Measurements from ENCODE around the gene GRK4. TPM values are rescaled to one million over a fixed set of nuclear protein-coding genes. Genes with fewer than 3 reads are reported as not detected.

The GRK4 gene
- total RNA-seq, 1 experiment from 2014 or later: 4.5 TPM

- no peak overlapping the region for H3K27ac Mint-ChIP-seq (ENCODE audit: low read depth, unreplicated experiment)
- DNase-seq (ENCODE audit: unreplicated experiment): no peak
- H3K4me3 Mint-ChIP-seq (ENCODE audit: unreplicated experiment): no peak overlapping the region
- intact Hi-C loops (cut with micrococcal nuclease): no loop called here
- POLR2A ChIA-PET: interaction anchor here (1.4 kb wide), 1 partner anchor 11 kb away, joined by 4 read pairs; no protein-coding TSS in a partner anchor
- CTCF ChIA-PET: interaction anchor here (0.8 to 1.2 kb wide), 2 partner anchors 33 to 93 kb away, joined by 3 to 6 read pairs; no protein-coding TSS in a partner anchor
- no peak for TF ChIP-seq CTCF (IDR thresholded peaks at IDR 0.05; ENCODE audit: unreplicated experiment)
- peaks cover 7% of the 10 kb centered on the region for H3K36me3 Mint-ChIP-seq (ENCODE audit: insufficient read depth, unreplicated experiment)
- no peaks in the 10 kb centered on the region for H3K27me3 Mint-ChIP-seq (ENCODE audit: insufficient read depth, unreplicated experiment)
- BruUV-seq (replicated peaks): no TSS peak
- peaks cover 10% of the 10 kb centered on the region for H3K4me1 Mint-ChIP-seq (ENCODE audit: insufficient read depth, unreplicated experiment)
- no peaks in the 10 kb centered on the region for H3K9me3 Mint-ChIP-seq (ENCODE audit: unreplicated experiment)
Observed at GRCh38 chr4:3071811-3072210, 108.4 kb downstream of the GRK4 start.

- BruUV-seq (replicated peaks): no TSS peak
- Mint-ChIP-seq H3K9me3 (ENCODE audit: unreplicated experiment) (no peaks in the 10 kb centered on the region), H3K4me3 (ENCODE audit: unreplicated experiment) (peak overlapping the region; percentile 86), H3K27ac (ENCODE audit: low read depth, unreplicated experiment) (no peak overlapping the region), H3K4me1 (ENCODE audit: insufficient read depth, unreplicated experiment) (peaks cover 10% of the 10 kb centered on the region), H3K36me3 (ENCODE audit: insufficient read depth, unreplicated experiment) (peaks cover 7% of the 10 kb centered on the region), H3K27me3 (ENCODE audit: insufficient read depth, unreplicated experiment) (no peaks in the 10 kb centered on the region)
- no peak for DNase-seq (ENCODE audit: unreplicated experiment)
- intact Hi-C loops (cut with micrococcal nuclease): no loop called here
- CTCF ChIA-PET: interaction anchor here (0.6 to 1.1 kb wide), 2 partner anchors 15 to 26 kb away, joined by 3 to 8 read pairs; no protein-coding TSS in a partner anchor
- POLR2A ChIA-PET: interaction anchor here (0.6 to 2.9 kb wide), 8 partner anchors 21 to 1165 kb away, joined by 3 to 14 read pairs (median 3); partner anchors contain the start of genes GRK4 and NOP14
- no peak for TF ChIP-seq CTCF (IDR thresholded peaks at IDR 0.05; ENCODE audit: unreplicated experiment)
Observed at GRCh38 chr4:3073158-3074077, 110.0 kb downstream of the GRK4 start.

GRCh38 chr4:3074078-3074845 is 110.9 kb downstream of the GRK4 start, which contains the start of the genes HTT and HTT-AS:
TSS of gene HTT (plus strand) at chr4:3074681. CDS start at chr4:3074826, 145 bp downstream.
TSS of gene HTT-AS (minus strand) at chr4:3074538.
- Mint-ChIP-seq H3K9me3 (ENCODE audit: unreplicated experiment) (no peaks in the 10 kb centered on the region), H3K27ac (ENCODE audit: low read depth, unreplicated experiment) (peak within 1 kb of the TSS; percentile 87), H3K36me3 (ENCODE audit: insufficient read depth, unreplicated experiment) (peaks cover 7% of the 10 kb centered on the region), H3K27me3 (ENCODE audit: insufficient read depth, unreplicated experiment) (no peaks in the 10 kb centered on the region), H3K4me3 (ENCODE audit: unreplicated experiment) (peak within 1 kb of the TSS; percentile 86), H3K4me1 (ENCODE audit: insufficient read depth, unreplicated experiment) (peaks cover 12% of the 10 kb centered on the region)
- no TSS peak for BruUV-seq (replicated peaks)
- CTCF ChIA-PET: interaction anchor here (0.6 to 1.8 kb wide), 2 partner anchors 48 to 349 kb away, joined by 4 to 5 read pairs; no protein-coding TSS in a partner anchor
- intact Hi-C loops (cut with micrococcal nuclease): no loop called here
- DNase-seq (ENCODE audit: unreplicated experiment): peak; percentile 91
- TF ChIP-seq CTCF (IDR thresholded peaks at IDR 0.05; ENCODE audit: unreplicated experiment): no peak
- POLR2A ChIA-PET: interaction anchor here (0.6 to 2.9 kb wide), 7 partner anchors 21 to 882 kb away, joined by 3 to 14 read pairs (median 4); partner anchors contain the start of genes GRK4 and NOP14

Measured in MCF 10A (cell line).